Duodenal mucosa (tissue), 2 donors: Measurements from ENCODE around the gene CAMTA1.

Experiments used
- H3K27ac ChIP-seq: one replicate; pipeline ENCODE4 v1.7.0; 2013; ENCODE audit warnings: low read depth, low read length
- H3K27me3 ChIP-seq, 2 donors: one replicate each; pipeline ENCODE4 v1.7.0; 2013; ENCODE audit warnings: low read length in 2 of 2, control low read depth in 1 of 2; ENCODE audit not compliant: insufficient read depth in 2 of 2, control insufficient read depth in 1 of 2
- H3K36me3 ChIP-seq, 2 donors: one replicate each; pipeline ENCODE4 v1.7.0; 2013; ENCODE audit warnings: low read length in 2 of 2, control low read depth in 1 of 2; ENCODE audit not compliant: insufficient read depth in 2 of 2, control insufficient read depth in 1 of 2
- H3K4me1 ChIP-seq, 2 donors: one replicate each; pipeline ENCODE4 v1.7.0; 2013; ENCODE audit warnings: low read length in 2 of 2, control low read depth in 1 of 2; ENCODE audit not compliant: insufficient read depth in 2 of 2, control insufficient read depth in 1 of 2
- H3K4me3 ChIP-seq, 2 donors: one replicate each; pipeline ENCODE4 v1.7.0; 2013; ENCODE audit warnings: low read length in 2 of 2, low read depth in 1 of 2
- H3K9ac ChIP-seq, 2 donors: one replicate each; pipeline ENCODE4 v1.7.0; 2013; ENCODE audit warnings: low read length in 2 of 2, low read depth in 1 of 2
- H3K9me3 ChIP-seq, 2 donors: one replicate each; pipeline ENCODE4 v1.7.0; 2013; ENCODE audit warnings: low read length in 2 of 2, control low read depth in 1 of 2; ENCODE audit not compliant: control insufficient read depth in 1 of 2

CAMTA1 gene

DNA sequence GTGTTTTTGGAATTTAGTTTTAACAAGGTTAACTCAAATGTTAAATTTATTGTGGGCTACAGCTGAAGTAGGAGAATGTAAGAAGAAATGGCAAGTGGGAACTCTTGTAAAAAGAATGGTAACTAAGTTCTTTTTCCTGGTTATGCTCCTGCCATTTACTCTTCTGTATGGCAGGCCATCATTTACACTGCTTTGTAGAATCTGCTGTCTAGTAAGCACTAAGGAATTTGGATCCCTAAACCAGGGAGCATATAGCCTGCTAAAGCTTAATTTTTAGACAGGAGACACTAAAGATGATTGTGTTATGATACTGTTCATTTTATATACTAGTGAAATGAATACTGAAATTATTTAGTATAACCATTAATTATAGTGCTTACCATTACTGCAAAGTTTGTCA is 85.3 kb downstream of the CAMTA1 start:
- H3K4me3 ChIP-seq = no peak overlapping the region
- peaks cover 0 to 24% of the 10 kb centered on the region in 2 donors for H3K4me1 ChIP-seq

DNA sequence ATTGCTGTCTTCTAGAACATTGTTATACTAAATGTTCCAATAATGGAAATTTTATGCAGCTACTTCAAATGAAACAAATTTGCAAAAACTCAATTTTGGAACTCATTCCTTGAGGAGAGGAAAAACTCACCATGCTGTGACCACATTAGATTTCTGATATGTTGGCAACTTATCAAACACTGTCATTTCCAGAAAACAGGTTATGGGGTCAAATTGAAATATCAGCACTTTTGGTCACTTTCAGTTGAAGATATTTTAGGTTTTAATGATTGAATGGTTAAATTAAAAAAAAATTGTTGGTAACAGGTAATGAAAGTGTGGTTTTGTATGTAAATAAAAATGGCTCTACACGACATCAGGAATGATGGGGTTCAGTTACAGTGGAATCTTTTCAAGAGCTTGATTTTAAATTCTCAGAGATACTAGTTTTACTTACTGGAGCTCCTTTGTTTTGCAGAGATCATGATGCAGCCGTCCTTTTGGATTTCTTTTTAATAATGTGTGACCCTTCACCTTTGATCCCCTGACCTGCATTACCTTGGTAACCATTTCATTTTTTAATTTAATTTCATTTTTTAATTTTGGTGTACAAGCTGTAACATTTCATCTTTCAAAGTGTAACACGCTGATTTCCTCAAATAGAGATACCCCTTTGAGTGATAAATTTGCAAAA is 86.2 kb downstream of the CAMTA1 start:
- Histone ChIP-seq H3K27me3 (no peaks in the 10 kb centered on the region), H3K9ac (no peak overlapping the region), H3K36me3 (peaks cover 8 to 15% of the 10 kb centered on the region in 2 donors), H3K4me1 (peaks cover 0 to 24% of the 10 kb centered on the region in 2 donors), H3K9me3 (no peaks in the 10 kb centered on the region), H3K27ac (no peak overlapping the region), H3K4me3 (no peak overlapping the region)

More for the DNA sequence above, 85.3 kb downstream of the CAMTA1 start:
- Histone ChIP-seq H3K27ac (no peak overlapping the region), H3K36me3 (peaks cover 8 to 15% of the 10 kb centered on the region in 2 donors), H3K9ac (no peak overlapping the region), H3K9me3 (no peaks in the 10 kb centered on the region), H3K27me3 (no peaks in the 10 kb centered on the region)

DNA sequence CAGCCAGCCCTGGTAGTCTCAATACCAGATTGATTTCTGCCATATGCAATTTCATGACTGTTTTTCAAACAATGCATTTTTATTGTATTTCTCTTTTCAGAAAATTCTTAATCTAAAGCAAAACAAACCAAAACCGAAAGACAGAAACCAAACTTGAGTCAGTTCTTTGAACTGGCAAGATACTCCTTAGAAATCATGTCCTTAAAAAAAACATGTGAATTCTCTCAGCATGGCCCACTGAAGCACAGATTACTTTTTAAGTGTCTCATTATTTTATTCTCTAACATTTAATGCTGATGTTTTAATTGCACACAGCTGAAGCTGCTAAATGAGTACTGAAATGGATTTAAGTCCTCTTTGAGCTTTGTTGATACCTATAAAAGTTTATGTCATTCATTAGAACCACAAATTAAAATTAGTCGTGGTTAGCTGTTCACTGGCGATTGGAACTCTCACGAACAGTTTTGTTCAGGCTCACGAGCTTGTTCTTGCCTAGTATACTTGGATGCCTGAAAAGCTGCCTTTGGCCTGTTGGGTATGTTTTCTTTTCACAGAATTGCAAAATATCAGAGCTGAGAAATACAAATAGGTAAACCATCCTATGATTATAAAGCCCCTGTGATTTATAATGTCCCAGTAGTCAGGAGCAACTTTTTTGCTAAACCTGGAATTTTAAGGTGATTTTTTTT is 87.5 kb downstream of the CAMTA1 start:
- H3K9me3 ChIP-seq = no peaks in the 10 kb centered on the region
- no peak overlapping the region for H3K27ac ChIP-seq
- H3K36me3 ChIP-seq = peaks cover 8 to 22% of the 10 kb centered on the region in 2 donors
- H3K4me3 ChIP-seq = no peak overlapping the region
- H3K27me3 ChIP-seq = no peaks in the 10 kb centered on the region
- H3K9ac ChIP-seq = no peak overlapping the region
- peaks cover 0 to 24% of the 10 kb centered on the region in 2 donors for H3K4me1 ChIP-seq

DNA sequence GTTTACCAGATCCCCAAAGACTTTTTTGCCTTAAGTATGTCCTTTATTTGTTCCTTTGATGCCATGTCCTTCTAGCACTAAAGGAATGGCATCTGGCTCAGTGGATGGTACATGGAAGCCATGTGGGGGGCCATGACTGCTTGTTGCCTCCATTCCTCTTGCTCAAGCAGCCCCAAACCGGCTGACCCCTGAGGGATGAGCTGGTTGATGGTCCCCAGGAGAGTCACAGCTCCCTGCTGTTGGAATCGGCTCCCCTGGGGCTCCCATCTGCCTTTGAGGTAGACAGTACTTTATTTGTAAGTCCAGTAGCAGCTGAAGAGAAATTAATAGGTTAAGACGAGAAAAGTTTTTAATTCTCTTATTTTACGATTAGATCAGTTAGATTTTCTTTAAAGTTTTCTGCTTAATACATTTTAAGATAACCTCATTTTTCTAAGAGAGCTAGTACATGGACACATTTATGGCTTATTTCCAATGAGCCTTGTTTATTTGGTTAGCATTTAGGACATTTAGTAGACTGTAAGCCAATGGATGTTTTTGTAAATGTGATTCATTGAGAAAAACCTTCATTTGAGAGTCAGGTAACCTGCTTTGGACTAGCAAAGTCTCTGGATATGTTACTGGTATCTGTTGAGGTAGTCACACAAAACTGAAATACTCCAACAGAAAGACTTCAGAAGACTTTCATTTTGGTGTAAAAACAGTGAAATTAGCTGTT is 88.2 kb downstream of the CAMTA1 start:
- no peaks in the 10 kb centered on the region for H3K9me3 ChIP-seq
- no peaks in the 10 kb centered on the region for H3K27me3 ChIP-seq
- H3K27ac ChIP-seq = no peak overlapping the region
- peaks cover 0 to 21% of the 10 kb centered on the region in 2 donors for H3K4me1 ChIP-seq
- H3K9ac ChIP-seq = no peak overlapping the region
- H3K4me3 ChIP-seq = no peak overlapping the region
- H3K36me3 ChIP-seq = peaks cover 8 to 27% of the 10 kb centered on the region in 2 donors

DNA sequence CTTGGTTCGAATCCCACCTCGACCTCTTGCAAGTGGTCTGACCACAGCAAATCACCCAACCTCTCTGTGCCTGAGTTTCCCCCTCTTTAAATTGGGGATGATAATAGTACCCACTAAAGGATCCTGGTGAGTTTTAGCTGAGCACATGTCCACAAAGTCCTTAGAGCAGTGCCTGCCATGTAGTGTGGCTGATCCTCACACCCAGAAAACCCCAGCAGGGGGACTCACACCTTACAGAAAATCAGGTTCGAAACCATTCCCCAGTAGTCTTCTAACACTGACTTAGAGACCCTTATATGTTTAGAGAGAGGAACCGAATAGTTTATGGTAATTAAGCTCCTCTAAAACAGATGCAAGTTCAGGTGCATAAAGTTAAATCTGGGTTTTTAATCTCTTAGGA is 89.0 kb downstream of the CAMTA1 start:
- no peaks in the 10 kb centered on the region for H3K27me3 ChIP-seq
- H3K27ac ChIP-seq = no peak overlapping the region
- H3K36me3 ChIP-seq = peaks cover 8 to 30% of the 10 kb centered on the region in 2 donors
- H3K9ac ChIP-seq = no peak overlapping the region
- H3K4me3 ChIP-seq = no peak overlapping the region
- no peaks in the 10 kb centered on the region for H3K9me3 ChIP-seq
- peaks cover 0 to 13% of the 10 kb centered on the region in 2 donors for H3K4me1 ChIP-seq

DNA sequence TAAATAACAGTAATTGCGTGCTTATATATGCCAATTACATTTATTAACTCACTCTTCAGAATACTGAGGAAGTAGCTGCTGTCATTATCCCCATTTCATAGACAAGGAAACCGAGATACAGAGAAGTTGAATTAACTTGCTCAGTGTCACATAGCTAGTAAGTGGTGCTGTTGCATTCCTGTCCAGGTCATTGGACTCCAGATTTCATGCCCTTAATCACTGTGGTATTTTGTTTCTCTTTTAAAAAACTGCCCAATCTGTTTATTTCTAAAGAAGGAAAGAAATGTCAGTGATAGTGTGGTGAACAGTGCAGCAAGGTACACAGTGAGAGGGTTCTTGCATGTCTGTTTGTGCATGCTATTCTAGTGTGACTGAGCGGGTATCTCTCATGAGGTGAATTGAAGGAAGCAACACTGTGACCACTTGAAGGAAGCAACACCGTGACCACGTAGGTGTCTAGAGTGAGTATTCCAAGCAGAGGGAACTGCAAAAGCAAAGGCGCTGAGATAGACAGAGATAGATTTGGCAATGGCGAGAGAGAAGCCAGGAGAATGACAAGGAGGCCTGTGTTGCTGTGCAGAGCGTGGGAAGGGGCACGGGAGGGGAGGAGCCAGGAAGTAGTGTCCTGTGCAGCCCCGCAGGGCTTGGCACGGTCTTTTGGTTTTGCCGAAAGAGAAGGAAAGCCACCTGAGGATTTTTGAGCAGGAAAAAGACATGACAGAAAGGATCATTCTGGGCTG is 95.9 kb downstream of the CAMTA1 start:
- no peak overlapping the region for H3K9ac ChIP-seq
- peaks cover 0 to 14% of the 10 kb centered on the region in 2 donors for H3K36me3 ChIP-seq
- H3K4me3 ChIP-seq = no peak overlapping the region
- H3K9me3 ChIP-seq = no peaks in the 10 kb centered on the region
- H3K27me3 ChIP-seq = no peaks in the 10 kb centered on the region
- H3K27ac ChIP-seq = no peak overlapping the region
- peaks cover 4 to 9% of the 10 kb centered on the region in 2 donors for H3K4me1 ChIP-seq

DNA sequence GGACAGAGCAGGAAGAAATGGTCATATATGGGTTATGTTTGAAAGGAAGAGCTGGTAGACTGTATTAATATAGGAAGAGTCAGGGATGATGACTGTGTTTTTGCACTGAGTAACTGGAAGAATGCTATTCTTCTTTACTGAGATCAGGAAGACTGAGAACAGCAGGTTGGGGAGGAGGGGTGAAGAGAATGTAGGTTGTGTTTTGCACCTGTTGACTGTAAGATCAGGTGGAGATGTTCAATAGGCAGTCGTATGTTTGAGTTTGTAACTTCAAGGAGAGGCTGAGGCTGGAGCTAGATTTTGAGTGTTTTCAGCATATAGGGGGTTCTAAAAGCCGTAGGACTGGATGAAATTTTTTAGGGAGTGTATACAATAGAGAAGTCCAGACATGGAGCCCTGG is 97.2 kb downstream of the CAMTA1 start:
- H3K27me3 ChIP-seq = no peaks in the 10 kb centered on the region
- H3K9me3 ChIP-seq = no peaks in the 10 kb centered on the region
- peaks cover 0 to 8% of the 10 kb centered on the region in 2 donors for H3K36me3 ChIP-seq
- no peak overlapping the region for H3K4me3 ChIP-seq
- no peak overlapping the region for H3K9ac ChIP-seq
- H3K27ac ChIP-seq = no peak overlapping the region
- H3K4me1 ChIP-seq = peaks cover 4 to 9% of the 10 kb centered on the region in 2 donors

DNA sequence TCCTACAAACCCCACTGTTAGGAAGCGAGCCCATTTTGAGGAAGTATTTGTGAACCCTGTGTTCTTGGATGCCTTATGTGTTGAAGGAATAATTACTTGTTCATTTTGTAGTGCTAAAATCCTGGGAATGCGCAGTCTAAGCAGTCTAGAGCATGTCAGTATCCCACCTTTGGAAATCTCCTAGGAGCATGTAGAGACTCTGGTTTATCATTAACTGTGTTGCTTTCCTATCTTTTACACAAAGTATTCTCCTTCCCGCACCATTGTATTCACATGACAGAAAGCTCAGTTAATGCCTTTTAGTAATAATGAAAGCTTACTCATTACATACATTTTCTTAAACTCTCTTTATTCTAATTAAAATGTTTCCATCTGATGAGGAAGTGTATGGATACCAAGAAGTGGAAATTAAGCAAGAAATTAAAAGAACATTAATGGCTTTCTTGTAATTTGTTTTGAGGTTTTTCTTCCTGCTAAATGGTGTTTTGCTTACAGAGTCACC is 99.4 kb downstream of the CAMTA1 start:
- H3K9me3 ChIP-seq = no peaks in the 10 kb centered on the region
- H3K9ac ChIP-seq = no peak overlapping the region
- no peak overlapping the region for H3K27ac ChIP-seq
- H3K4me1 ChIP-seq = peaks cover 4 to 9% of the 10 kb centered on the region in 2 donors
- peaks cover 0 to 3% of the 10 kb centered on the region in 2 donors for H3K36me3 ChIP-seq
- no peaks in the 10 kb centered on the region for H3K27me3 ChIP-seq
- H3K4me3 ChIP-seq = no peak overlapping the region

DNA sequence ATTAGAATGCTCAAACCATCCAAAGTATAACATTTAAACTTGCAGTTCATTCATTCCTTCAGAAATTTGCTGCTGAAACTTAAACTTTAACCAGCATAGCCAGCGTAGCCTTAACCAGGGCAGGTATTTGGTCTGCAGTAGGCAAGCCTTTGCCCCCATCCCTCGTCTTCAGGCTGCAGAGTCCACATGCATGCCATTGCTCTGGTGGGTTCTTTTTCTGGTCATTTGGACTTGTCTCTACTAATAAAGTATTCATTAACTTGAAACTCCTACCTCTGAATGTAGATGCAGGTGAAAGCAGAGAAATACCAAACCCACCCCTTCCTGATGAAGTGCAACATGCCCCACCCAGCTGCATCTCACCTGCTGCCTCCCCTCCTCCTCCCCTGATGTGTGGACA is 100.2 kb downstream of the CAMTA1 start:
- no peak overlapping the region for H3K27ac ChIP-seq
- H3K9ac ChIP-seq = no peak overlapping the region
- H3K4me3 ChIP-seq = no peak overlapping the region
- H3K27me3 ChIP-seq = no peaks in the 10 kb centered on the region
- H3K36me3 ChIP-seq = peaks cover 0 to 3% of the 10 kb centered on the region in 2 donors
- H3K9me3 ChIP-seq = no peaks in the 10 kb centered on the region
- H3K4me1 ChIP-seq = peaks cover 4 to 13% of the 10 kb centered on the region in 2 donors
